Measurements from ENCODE around the gene SLC4A9.

SLC4A9 gene

GRCh38 chr5:140363631-140364471, 3.9 kb downstream of the SLC4A9 start:
- H3K4me1 Mint-ChIP-seq, result no peaks in the 10 kb centered on the region
- H3K9me3 Mint-ChIP-seq, result no peaks in the 10 kb centered on the region
- peak overlapping the region in 1 of 3 experiments; percentile 70 for H3K4me3 Mint-ChIP-seq
- no peak overlapping the region for H3K27ac Mint-ChIP-seq
- H3K27me3 Mint-ChIP-seq (ENCODE audit: low read depth), result peaks cover under 1% of the 10 kb centered on the region
- H3K36me3 Mint-ChIP-seq (ENCODE audit: low read depth), result no peaks in the 10 kb centered on the region
- no peak for TF ChIP-seq CTCF (IDR thresholded peaks at IDR 0.05; ENCODE audit: unreplicated experiment in 3 of 3)

GRCh38 chr5:140364472-140364765, 4.4 kb downstream of the SLC4A9 start:
- TF ChIP-seq CTCF (IDR thresholded peaks at IDR 0.05; ENCODE audit: unreplicated experiment in 3 of 3), result no peak
- H3K27me3 Mint-ChIP-seq (ENCODE audit: low read depth), result peaks cover 3% of the 10 kb centered on the region
- H3K36me3 Mint-ChIP-seq (ENCODE audit: low read depth), result no peaks in the 10 kb centered on the region
- no peak overlapping the region for H3K4me3 Mint-ChIP-seq
- no peaks in the 10 kb centered on the region for H3K9me3 Mint-ChIP-seq
- H3K27ac Mint-ChIP-seq, result no peak overlapping the region
- H3K4me1 Mint-ChIP-seq, result no peaks in the 10 kb centered on the region

GRCh38 chr5:140365282-140365681, 5.3 kb downstream of the SLC4A9 start:
- no peaks in the 10 kb centered on the region for H3K4me1 Mint-ChIP-seq
- no peaks in the 10 kb centered on the region for H3K9me3 Mint-ChIP-seq
- TF ChIP-seq CTCF (IDR thresholded peaks at IDR 0.05; ENCODE audit: unreplicated experiment in 3 of 3), result no peak
- H3K27ac Mint-ChIP-seq, result no peak overlapping the region
- no peaks in the 10 kb centered on the region for H3K36me3 Mint-ChIP-seq (ENCODE audit: low read depth)
- peaks cover 3% of the 10 kb centered on the region for H3K27me3 Mint-ChIP-seq (ENCODE audit: low read depth)
- H3K4me3 Mint-ChIP-seq, result no peak overlapping the region

- Mint-ChIP-seq H3K36me3 (ENCODE audit: low read depth) (no peaks in the 10 kb centered on the region), H3K27me3 (ENCODE audit: low read depth) (peaks cover 3% of the 10 kb centered on the region), H3K27ac (no peak overlapping the region), H3K4me1 (no peaks in the 10 kb centered on the region), H3K9me3 (no peaks in the 10 kb centered on the region), H3K4me3 (no peak overlapping the region)
- no peak for TF ChIP-seq CTCF (IDR thresholded peaks at IDR 0.05; ENCODE audit: unreplicated experiment in 3 of 3)
These were observed 5.9 kb downstream of the SLC4A9 start for GRCh38 chr5:140365941-140366340.

GRCh38 chr5:140366589-140367255, 6.7 kb downstream of the SLC4A9 start:
- TF ChIP-seq CTCF (IDR thresholded peaks at IDR 0.05; ENCODE audit: unreplicated experiment in 3 of 3), result no peak
- Mint-ChIP-seq H3K27me3 (ENCODE audit: low read depth) (peaks cover 3% of the 10 kb centered on the region), H3K4me1 (no peaks in the 10 kb centered on the region), H3K36me3 (ENCODE audit: low read depth) (no peaks in the 10 kb centered on the region), H3K9me3 (no peaks in the 10 kb centered on the region), H3K27ac (no peak overlapping the region), H3K4me3 (no peak overlapping the region)
